ENCODE measurements around the gene OLFM1. TPM values are rescaled to one million over a fixed set of nuclear protein-coding genes. Genes with fewer than 3 reads are reported as not detected.

Gene OLFM1
- 0.17 TPM in 1 of 2 replicates, not detected in the other for total RNA-seq

DNA sequence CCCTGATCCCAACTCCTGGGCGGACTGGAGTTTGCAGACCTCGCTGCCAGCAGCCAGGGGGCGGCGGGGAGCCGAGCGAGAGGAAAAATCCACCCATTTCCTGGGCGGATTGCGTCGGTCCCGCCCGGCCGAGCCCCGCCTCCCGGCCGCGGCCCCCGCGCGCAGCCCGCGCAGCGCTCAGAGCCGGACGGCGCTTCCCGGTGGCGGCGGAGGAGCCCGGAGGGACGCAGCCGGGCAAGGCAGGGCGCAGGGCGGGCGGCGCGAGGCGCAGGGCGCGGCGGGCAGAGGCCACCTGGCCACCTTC, at the start of gene OLFM1:
Gene OLFM1, plus strand, starts transcription at position 180 of the 304 bp plus-strand sequence. CDS start 322 bp downstream, outside the sequence.

Other genes with a start within 250 kb of the OLFM1 start
- gene FCN2, start 206.9 kb upstream of the OLFM1 start, total RNA-seq, result not detected in 2 replicates
- not detected in 2 replicates for gene FCN1, start 169.8 kb upstream of the OLFM1 start, total RNA-seq

Measured in bronchus fibroblast of lung (primary cell).